HG03457 (cell line): Measurements from ENCODE around the gene MAST4.
A peak's percentile ranks its signal among the peaks of the same experiment; 100 is the strongest.

Source experiments
- ATAC-seq: cut with Tn5 transposase; IDR thresholded peaks from one replicate; pipeline ENCODE4 v1.9.1; 2021; ENCODE audit warnings: moderate number of reproducible peaks; ENCODE audit not compliant: unreplicated experiment

Gene MAST4

DNA sequence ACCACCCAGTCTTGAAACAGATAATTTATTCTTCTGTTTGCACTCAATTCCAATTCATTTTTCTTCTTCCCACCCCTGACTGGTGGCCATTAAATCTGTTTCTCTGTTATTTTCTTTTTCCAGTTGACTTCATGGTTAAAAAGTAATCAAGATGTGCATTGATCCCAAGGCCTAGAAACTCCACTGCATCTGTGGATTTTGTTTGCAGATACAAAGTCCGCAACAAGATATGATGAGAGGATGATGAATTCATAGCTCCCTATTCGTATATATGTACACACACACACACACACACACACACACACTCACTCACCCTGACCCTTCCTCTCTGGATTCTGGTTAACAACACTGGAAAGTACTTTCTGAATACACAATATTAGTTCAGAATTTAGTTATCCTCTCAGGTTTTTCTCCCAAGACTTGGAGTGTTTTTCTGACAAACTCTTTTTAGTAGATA, 548.0 kb downstream of the MAST4 start:
- no peak for ATAC-seq

DNA sequence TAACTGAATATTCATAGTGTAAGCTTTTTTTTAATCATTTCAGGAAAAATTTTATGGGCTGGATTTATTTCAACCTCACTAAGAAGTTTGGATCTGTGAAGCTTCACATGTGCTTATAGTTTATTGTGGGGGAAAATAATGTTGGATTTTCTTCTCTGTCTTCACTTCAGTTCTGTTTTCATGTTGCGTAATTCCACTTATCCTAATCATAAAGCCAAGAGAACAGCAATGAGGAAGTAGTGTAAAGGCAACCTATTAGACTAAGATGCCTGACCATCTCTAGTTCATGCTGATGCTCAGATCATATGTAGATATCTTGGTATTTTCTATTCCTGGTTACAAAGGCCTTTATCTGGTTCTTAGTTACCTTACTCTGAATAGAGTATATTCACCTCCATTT, 550.4 kb downstream of the MAST4 start:
- ATAC-seq = no peak

DNA sequence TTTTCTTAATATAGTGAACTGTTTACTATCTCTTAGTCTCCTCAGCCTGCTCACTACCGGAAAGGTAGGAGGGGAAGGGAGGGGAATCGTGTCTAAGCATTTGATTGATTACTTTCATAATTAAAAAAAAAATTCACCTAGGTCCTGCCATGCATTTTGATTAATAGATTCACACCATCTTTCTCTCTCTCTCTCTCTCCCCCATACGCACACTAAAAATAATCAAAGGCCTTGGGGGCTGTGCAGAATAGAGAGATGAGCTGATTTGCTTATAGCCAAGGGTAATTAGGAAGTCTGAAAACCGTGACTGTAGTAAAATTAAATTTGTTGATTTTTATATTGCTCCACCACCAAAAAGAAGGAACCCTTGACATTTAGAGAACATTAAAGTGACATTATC, 550.8 kb downstream of the MAST4 start:
- no peak for ATAC-seq

DNA sequence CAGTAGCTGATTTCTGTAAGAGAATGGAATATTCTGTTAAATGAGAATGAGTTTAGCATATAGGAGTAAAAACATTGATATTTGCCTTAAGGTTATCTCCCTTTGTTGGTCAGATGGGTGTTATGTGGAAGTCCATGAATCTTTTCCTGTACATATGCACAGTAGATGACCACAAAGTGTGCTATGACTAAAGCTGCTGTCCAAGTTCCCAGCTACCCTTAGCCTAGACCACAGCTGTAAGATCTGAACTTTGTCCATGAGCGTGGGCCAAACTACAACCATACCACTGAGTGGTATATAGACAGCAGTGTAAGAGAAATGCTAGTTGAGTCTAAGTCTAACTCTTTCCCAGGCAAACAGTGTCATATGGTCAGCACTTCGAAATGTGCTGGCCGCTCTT, 551.6 kb downstream of the MAST4 start:
- ATAC-seq = no peak

DNA sequence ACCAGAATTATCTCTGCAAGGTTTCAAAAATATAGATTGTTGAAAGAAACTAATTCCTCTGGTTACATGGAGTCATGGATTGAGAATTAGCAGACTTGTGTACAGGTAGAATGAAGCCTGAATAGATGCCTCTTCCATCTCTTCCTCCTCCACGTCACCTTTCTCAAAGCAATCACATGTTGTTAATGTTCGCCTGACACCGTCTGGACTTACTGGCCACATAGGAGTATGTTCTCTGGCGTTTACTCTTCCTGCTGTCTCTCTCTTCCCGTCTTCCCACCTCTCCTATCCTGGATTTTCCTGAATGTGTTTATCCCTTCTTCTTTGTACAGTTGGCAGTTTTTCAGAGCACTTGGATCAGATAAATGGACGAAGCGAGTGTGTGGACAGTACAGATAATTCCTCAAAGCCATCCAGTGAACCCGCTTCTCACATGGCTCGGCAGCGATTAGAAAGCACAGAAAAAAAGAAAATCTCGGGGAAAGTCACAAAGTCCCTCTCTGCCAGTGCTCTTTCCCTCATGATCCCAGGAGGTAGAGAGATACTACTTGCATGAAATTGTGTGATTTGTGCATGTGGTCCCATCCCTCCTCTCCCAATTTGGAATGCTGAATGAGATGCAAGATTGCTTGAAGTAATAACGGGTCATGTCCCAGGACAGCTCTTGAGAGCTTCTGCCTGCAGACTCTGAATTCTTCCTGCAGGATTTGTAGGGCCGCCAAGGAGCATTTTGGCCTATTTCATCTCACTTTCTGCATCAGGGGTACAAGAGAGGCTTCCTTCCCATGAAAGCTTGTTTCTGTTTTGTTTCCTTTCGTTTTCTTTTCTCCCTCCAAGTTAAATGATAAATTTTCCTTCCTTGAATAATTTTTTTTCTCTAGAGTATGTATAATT, 553.1 kb downstream of the MAST4 start:
- no peak for ATAC-seq

DNA sequence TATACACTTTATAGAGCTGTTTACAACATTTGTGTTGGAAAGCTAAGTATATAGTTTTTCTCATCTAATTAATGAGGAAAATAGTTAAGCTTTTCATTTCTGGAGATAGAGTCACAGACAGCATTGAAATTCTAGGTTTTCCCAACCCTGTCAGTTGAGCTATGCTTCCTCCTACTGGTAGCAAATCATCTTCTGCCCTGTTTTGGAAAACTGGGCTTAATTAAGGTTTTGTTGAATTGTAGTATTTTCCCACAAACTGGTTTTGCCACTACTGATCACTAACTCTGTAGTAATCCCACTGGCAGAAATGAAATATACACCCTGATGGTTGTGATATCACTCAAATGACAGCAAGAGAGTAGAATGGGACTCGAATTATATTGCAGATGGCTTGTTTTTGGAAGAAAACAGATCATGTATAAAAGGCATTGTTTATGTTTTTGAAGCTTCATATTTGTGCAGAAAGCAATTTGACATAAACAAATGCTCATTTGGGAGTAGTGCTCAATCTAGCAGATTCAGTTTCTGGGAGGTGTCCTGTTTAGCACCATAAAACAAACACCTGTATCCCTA, 553.8 kb downstream of the MAST4 start:
- no peak for ATAC-seq

DNA sequence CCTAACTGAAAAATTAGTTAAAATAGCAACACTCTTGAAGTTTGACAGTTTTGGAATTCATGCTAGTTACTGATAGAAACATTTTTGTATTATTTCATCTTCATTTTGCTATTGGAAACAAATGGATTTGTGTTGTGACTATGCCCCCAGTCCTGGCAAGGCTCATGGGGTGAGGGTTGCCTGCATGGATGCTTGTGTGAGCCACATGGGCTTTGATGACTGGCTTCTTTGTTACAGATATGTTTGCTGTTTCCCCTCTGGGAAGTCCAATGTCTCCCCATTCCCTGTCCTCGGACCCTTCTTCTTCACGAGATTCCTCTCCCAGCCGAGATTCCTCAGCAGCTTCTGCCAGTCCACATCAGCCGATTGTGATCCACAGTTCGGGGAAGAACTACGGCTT, 556.2 kb downstream of the MAST4 start:
- no peak for ATAC-seq

DNA sequence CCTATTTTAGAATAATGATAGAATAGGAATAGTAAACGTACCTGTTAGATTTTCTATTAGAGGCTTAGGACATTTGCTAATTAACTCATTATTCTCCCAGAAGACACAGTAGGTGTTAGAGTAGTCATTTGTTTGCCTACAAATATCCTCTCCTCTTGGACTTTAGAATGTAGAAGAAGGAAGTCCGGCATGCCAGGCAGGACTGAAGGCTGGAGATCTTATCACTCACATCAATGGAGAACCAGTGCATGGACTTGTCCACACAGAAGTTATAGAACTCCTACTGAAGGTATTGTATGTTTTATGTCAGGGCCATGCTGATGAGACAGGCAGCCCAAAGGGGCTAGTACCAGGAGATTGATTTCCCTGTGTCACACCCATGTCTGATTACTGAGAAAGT, 557.1 kb downstream of the MAST4 start:
- no peak for ATAC-seq

DNA sequence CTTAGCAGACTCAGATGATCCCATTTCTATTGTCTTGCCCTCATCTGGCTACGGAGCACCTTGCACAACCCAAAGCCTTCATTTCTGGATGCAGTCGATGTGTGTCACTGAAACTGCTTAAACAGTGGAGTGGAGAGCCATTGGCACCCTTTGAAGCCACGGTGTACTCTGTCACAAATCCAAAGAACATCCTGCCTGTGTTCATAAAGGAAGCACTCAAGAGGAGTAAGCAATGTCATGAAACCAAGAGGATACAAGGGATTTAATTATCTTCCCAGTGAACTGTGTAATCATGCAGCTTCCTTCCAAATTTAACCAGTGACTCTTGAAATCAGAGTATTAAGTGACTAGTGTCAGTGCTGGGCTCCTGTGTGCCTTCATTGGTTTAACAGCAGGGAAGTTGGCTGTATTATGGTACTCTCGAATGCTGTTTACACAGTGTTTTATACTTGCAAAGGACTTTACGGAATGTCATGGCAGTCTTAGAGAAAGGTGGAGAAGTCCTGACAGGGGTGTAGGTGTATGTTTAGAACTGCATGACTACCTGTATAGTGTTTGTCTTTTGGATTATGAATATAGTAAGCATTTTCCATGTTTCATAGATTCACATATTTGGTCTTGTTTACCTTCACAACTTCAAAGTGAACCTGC, 558.5 kb downstream of the MAST4 start:
- no peak for ATAC-seq

DNA sequence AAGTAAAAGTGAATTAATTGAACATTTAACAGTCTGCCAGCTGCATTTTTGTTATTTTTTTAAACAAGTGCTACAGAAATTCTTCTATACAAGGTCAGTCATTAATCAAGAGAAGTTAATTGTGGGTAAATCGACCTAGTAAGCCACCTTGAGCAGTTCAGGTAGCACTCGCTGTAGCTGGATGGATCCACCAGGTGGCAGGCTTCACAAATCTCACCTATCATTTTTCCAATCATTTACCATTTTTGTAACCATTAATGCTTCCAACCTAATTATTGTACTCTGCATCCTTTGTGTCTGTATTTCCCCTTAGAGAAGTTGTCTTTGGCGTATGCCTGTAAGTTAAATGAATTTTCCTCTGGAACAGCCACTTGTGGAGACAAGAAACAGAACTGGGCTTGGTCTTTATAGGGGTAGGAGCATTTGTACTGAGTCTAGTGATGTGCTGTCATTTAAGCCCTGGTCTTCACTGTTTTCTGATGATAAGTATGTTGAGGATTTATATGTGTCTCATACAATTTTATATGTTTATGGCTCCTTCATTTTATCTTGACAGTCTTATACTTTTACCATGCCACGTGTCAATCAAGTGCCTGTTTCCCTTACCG, 560.9 kb downstream of the MAST4 start:
- ATAC-seq = no peak

DNA sequence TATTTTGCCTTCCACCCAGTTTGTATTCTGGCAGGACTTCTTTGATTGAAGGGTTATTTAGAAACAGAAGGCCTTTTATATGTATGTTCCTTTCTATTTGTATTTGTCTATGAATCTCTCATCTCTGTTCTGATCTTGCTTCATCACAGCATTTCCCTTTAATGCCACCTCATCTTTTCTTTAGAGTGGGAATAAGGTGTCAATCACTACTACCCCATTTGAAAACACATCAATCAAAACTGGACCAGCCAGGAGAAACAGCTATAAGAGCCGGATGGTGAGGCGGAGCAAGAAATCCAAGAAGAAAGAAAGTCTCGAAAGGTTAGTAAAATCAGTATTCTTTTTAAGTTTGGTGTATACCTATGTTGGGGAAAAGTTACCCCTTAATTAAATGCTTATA, 564.1 kb downstream of the MAST4 start:
- no peak for ATAC-seq

DNA sequence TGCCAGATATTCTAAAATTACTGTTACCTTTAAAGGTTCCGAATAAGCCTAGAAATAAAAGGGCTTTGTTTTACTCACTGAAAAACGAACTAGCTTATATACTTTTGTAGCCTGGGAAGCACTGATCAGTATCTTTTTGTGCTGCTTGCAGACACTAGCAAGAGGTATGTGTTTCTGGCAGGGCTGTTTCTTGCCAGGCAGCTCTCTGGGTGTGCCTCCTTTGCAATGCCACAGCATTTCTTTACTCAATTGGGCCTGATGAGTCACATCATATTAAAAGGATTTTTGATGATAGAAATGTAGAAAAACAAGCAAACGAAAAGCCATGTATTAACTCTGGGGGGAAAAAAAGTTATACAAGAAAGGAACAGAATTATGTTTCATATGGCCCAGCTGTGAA, 564.8 kb downstream of the MAST4 start:
- ATAC-seq = no peak

DNA sequence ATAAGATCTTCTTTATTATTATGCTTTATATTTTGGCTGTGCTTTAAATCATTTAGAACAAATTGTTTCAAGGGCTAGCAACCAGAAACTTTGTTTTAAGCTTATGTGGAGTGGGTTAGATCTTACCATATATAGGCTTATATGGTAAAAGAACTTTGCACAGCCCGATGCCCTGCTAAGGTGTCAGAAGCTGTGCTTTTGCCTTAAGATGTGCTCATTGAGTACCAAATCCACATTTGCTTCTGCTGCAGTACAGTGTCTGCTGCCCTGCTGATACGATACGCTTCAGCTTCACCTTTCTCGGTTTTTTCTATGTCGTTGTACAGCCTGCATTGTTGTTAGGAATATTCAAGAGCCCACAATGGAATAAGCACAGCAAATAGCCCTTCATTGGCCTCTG, 565.6 kb downstream of the MAST4 start:
- ATAC-seq = no peak

DNA sequence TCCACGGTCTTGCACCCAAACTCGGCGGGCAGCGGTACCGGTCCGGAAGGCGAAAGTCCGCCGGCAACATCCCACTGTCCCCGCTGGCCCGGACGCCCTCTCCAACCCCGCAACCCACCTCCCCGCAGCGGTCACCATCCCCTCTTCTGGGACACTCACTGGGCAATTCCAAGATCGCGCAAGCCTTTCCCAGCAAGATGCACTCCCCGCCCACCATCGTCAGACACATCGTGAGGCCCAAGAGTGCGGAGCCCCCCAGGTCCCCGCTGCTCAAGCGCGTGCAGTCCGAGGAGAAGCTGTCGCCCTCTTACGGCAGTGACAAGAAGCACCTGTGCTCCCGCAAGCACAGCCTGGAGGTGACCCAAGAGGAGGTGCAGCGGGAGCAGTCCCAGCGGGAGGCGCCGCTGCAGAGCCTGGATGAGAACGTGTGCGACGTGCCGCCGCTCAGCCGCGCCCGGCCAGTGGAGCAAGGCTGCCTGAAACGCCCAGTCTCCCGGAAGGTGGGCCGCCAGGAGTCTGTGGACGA, 567.1 kb downstream of the MAST4 start:
- no peak for ATAC-seq

DNA sequence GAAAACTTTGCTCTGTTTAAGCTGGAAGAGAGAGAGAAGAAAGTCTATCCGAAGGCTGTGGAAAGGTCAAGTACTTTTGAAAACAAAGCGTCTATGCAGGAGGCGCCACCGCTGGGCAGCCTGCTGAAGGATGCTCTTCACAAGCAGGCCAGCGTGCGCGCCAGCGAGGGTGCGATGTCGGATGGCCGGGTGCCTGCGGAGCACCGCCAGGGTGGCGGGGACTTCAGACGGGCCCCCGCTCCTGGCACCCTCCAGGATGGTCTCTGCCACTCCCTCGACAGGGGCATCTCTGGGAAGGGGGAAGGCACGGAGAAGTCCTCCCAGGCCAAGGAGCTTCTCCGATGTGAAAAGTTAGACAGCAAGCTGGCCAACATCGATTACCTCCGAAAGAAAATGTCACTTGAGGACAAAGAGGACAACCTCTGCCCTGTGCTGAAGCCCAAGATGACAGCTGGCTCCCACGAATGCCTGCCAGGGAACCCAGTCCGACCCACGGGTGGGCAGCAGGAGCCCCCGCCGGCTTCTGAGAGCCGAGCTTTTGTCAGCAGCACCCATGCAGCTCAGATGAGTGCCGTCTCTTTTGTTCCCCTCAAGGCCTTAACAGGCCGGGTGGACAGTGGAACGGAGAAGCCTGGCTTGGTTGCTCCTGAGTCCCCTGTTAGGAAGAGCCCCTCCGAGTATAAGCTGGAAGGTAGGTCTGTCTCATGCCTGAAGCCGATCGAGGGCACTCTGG, 567.8 kb downstream of the MAST4 start:
- no peak for ATAC-seq

DNA sequence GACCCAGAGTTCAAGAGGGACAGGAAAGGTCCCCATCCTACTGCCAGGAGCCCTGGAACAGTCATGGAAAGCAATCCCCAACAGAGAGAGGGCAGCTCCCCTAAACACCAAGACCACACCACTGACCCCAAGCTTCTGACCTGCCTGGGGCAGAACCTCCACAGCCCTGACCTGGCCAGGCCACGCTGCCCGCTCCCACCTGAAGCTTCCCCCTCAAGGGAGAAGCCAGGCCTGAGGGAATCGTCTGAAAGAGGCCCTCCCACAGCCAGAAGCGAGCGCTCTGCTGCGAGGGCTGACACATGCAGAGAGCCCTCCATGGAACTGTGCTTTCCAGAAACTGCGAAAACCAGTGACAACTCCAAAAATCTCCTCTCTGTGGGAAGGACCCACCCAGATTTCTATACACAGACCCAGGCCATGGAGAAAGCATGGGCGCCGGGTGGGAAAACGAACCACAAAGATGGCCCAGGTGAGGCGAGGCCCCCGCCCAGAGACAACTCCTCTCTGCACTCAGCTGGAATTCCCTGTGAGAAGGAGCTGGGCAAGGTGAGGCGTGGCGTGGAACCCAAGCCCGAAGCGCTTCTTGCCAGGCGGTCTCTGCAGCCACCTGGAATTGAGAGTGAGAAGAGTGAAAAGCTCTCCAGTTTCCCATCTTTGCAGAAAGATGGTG, 568.8 kb downstream of the MAST4 start:
- ATAC-seq = no peak

DNA sequence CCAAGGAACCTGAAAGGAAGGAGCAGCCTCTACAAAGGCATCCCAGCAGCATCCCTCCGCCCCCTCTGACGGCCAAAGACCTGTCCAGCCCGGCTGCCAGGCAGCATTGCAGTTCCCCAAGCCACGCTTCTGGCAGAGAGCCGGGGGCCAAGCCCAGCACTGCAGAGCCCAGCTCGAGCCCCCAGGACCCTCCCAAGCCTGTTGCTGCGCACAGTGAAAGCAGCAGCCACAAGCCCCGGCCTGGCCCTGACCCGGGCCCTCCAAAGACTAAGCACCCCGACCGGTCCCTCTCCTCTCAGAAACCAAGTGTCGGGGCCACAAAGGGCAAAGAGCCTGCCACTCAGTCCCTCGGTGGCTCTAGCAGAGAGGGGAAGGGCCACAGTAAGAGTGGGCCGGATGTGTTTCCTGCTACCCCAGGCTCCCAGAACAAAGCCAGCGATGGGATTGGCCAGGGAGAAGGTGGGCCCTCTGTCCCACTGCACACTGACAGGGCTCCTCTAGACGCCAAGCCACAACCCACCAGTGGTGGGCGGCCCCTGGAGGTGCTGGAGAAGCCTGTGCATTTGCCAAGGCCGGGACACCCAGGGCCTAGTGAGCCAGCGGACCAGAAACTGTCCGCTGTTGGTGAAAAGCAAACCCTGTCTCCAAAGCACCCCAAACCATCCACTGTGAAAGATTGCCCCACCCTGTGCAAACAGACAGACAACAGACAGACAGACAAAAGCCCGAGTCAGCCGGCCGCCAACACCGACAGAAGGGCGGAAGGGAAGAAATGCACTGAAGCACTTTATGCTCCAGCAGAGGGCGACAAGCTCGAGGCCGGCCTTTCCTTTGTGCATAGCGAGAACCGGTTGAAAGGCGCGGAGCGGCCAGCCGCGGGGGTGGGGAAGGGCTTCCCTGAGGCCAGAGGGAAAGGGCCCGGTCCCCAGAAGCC, 569.6 kb downstream of the MAST4 start:
- ATAC-seq = peak; percentile 87

DNA sequence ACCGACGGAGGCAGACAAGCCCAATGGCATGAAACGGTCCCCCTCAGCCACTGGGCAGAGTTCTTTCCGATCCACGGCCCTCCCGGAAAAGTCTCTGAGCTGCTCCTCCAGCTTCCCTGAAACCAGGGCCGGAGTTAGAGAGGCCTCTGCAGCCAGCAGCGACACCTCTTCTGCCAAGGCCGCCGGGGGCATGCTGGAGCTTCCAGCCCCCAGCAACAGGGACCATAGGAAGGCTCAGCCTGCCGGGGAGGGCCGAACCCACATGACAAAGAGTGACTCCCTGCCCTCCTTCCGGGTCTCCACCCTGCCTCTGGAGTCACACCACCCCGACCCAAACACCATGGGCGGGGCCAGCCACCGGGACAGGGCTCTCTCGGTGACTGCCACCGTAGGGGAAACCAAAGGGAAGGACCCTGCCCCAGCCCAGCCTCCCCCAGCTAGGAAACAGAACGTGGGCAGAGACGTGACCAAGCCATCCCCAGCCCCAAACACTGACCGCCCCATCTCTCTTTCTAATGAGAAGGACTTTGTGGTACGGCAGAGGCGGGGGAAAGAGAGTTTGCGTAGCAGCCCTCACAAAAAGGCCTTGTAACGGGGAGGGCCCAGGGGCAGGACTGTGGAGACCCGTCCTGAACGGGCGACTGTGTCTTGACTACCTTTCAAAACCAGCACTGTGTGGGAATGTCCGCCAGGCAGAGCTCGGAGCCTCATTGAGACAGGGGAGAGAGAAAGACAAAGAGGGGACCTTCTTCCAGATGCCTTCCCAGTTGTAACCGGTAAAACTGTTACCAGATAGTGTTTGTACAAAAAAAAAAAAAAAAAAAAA, 570.5 kb downstream of the MAST4 start:
- peak; percentile 24 for ATAC-seq
